GM21423 (cell line): ENCODE data around the gene IL9R.
"Not testable (repeated sequence)": the region's sequence is repeated elsewhere in the genome, so short reads cannot be mapped to it uniquely, and the experiment has no call there.

ENCODE experiments used
- ATAC-seq: cut with Tn5 transposase; IDR thresholded peaks from one replicate; pipeline ENCODE4 v1.9.1; 2021; ENCODE audit warnings: mild to moderate bottlenecking, moderate library complexity; ENCODE audit not compliant: unreplicated experiment

Gene IL9R

GRCh38 chrX:155998116-155998515, 620 bp downstream of the IL9R start:
- no peak for ATAC-seq

DNA sequence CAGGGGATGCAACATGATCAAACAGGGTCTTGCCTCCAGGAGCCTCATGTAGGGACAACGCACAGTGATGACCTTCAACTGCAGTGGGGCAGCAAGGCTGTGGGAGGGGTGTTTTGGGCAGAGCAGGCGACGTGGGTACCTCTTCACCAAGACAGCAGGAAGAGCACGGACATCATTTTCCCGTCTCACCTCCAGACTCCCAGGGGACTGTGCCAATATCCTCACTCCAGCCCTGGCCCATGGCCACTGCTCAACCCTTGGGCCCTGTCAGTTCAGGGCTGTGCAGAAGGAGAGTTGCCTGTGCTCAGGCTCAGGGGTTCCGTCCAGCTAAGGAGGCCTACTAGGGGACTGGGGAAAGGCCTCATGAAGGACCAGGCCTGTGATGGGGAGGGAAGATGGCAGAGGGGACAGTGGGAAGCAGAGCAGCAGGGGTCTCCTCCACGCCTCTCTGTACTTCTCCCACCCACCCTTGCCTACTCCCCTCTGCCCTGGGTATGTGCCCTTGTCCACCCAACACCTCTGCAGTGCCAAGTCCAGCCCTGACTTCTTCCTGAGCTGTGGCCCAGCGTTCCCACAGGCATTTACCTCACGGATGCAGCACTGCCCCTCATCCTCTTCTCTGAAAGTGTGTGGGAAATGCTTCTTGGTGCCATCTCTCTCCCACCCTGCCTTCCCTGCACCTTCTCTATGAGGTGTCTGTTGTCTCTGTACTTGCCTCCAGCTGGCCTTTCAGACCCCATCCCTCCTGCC, 1.4 kb downstream of the IL9R start:
- no peak for ATAC-seq

GRCh38 chrX:155999751-156000150, 2.3 kb downstream of the IL9R start:
- not testable (repeated sequence) for ATAC-seq

- no peak for ATAC-seq
These were observed 2.9 kb downstream of the IL9R start for GRCh38 chrX:156000361-156000926.

- ATAC-seq, result no peak
These were observed 3.6 kb downstream of the IL9R start for GRCh38 chrX:156001001-156001666.

GRCh38 chrX:156001667-156002021, 4.1 kb downstream of the IL9R start:
- ATAC-seq, result no peak

GRCh38 chrX:156002507-156002906, 5.0 kb downstream of the IL9R start:
- no peak for ATAC-seq

- no peak for ATAC-seq
These were observed 6.1 kb downstream of the IL9R start for GRCh38 chrX:156003486-156004185.

GRCh38 chrX:156004256-156004655, 6.8 kb downstream of the IL9R start:
- ATAC-seq, result no peak

GRCh38 chrX:156004740-156005139, 7.2 kb downstream of the IL9R start:
- ATAC-seq, result no peak

DNA sequence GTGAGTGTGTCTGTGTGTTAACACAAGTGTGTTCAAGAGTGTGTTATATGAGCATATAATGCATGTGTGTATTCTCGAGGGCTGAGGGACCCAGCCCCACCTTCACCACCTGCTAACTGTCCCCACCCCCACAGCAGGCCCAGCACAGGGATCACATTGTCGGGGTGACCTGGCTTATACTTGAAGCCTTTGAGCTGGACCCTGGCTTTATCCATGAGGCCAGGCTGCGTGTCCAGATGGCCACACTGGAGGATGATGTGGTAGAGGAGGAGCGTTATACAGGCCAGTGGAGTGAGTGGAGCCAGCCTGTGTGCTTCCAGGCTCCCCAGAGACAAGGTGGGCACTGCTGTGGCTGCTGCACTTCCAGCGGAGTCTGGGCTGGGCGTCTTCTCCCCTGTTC, 7.6 kb downstream of the IL9R start:
- no peak for ATAC-seq

DNA sequence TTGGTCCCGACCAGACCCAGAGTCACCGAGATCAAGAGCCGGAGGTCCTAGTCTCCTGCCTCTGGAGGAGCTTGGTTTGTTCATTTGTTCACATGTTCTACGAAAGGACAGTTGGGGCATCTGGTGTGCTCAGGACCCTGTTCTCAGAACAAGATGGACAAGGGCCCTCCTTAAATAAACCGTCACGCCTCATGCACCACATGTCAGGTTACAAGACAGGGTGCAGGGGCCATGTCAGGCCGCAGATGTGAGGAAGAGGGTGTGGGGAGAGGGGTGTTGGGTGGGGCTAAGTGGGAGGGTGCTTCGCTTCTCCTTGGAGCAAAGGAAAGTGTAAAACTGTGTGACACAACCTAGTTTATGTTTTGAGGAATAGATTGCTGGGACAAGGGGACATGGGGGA, 9.0 kb downstream of the IL9R start:
- ATAC-seq, result not testable (repeated sequence)

- ATAC-seq, result not testable (repeated sequence)
These were observed 10.9 kb downstream of the IL9R start for GRCh38 chrX:156008379-156008778.

GRCh38 chrX:156008915-156009314, 11.4 kb downstream of the IL9R start:
- ATAC-seq, result no peak

DNA sequence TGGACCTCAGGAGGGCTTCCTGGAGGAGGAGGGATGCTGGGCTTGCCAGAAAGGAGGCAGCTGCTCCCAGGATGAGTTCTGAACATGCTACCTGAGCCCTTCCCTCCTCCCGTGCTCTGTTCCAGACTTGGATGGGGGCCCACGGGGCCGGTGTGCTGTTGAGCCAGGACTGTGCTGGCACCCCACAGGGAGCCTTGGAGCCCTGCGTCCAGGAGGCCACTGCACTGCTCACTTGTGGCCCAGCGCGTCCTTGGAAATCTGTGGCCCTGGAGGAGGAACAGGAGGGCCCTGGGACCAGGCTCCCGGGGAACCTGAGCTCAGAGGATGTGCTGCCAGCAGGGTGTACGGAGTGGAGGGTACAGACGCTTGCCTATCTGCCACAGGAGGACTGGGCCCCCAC, 12.2 kb downstream of the IL9R start:
- not testable (repeated sequence) for ATAC-seq

GRCh38 chrX:156013286-156013953, 15.9 kb downstream of the IL9R start:
- not testable (repeated sequence) for ATAC-seq

DNA sequence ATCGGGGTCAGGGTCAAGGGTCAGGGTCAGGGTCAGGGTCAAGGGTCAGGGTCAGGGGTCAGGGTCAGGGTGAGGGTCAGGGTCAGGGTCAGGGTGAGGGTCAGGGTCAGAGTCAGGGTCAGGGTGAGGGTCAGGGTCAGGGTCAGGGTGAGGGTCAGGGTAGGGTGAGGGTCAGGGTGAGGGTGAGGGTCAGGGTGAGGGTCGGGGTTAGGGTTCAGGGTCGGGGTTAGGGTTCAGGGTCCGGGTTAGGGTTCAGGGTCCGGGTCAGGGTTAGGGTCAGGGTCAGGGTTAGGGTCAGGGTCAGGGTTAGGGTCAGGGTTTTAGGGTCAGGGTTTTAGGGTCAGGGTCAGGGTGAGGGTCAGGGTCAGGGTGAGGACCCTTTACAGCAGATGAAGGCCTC, 22.4 kb downstream of the IL9R start:
- ATAC-seq, result not testable (repeated sequence)

- ATAC-seq, result not testable (repeated sequence)
These were observed 25.5 kb downstream of the IL9R start for GRCh38 chrX:156023002-156023401.

- ATAC-seq, result not testable (repeated sequence)
These were observed 27.5 kb downstream of the IL9R start for GRCh38 chrX:156024949-156025492.

- not testable (repeated sequence) for ATAC-seq
These were observed 31.2 kb downstream of the IL9R start for GRCh38 chrX:156028653-156029237.
